ENCODE results near the gene RIC1.

GRCh38 chr9:5801739-5802113 lies 172.8 kb downstream of the RIC1 start:
- no peak for TF ChIP-seq CTCF (IDR thresholded peaks at IDR 0.05; ENCODE audit: low read length)
- no peak for TF ChIP-seq EZH2 (IDR thresholded peaks at IDR 0.05; ENCODE audit: borderline replicate concordance, low read length)
